Adrenal gland (tissue), 5 donors: ENCODE data around the gene C4orf33.

Source experiments
- CTCF ChIP-seq, 6 experiments: fragments of 450-650 bp in 4 of 6; fragments of 200-600 bp in 2 of 6; sonication (generic) in 1 of 6; IDR thresholded peaks; 1 replicate in 5 of 6; 2 replicates in 1 of 6; pipeline versions ENCODE4 v1.5.1 to v1.8.0; 2016 to 2021; ENCODE audit warnings: antibody characterized with exemption in 6 of 6, mild to moderate bottlenecking in 2 of 6, moderate library complexity in 1 of 6
- POLR2A ChIP-seq, 2 donors: fragments of 450-650 bp; IDR thresholded peaks; one replicate each; pipeline ENCODE4 v1.6.1; 2017; ENCODE audit warnings: antibody characterized with exemption in 2 of 2, mild to moderate bottlenecking in 2 of 2, moderate library complexity in 1 of 2
- donor health status: DM: no; HTN: no; CAD: no.

- TF ChIP-seq CTCF (IDR thresholded peaks at IDR 0.05) (no peak), POLR2A (IDR thresholded peaks at IDR 0.05) (no peak)
These were observed 35.4 kb downstream of the C4orf33 start for GRCh38 chr4:129131343-129131742.
